AG09319 (cell line): ENCODE data around the gene USP6NL.
"Not testable (repeated sequence)": the region's sequence is repeated elsewhere in the genome, so short reads cannot be mapped to it uniquely, and the experiment has no call there.

Experiments used
- DNase-seq: peaks from one replicate; pipeline ENCODE4 v3.0.0-alpha.2; 2010; ENCODE audit warnings: low read depth; ENCODE audit errors: extremely low read depth
- CTCF ChIP-seq: IDR thresholded peaks from 2 replicates; pipeline ENCODE4 v1.5.1; 2011; ENCODE audit warnings: low read depth, mild to moderate bottlenecking, inconsistent platforms, low read length, moderate library complexity

Gene USP6NL

GRCh38 chr10:11631291-11631690, 19.8 kb upstream of the USP6NL start:
- DNase-seq: no peak
- no peak for TF ChIP-seq CTCF

GRCh38 chr10:11629731-11630130, 18.3 kb upstream of the USP6NL start:
- no peak for TF ChIP-seq CTCF
- no peak for DNase-seq

- DNase-seq: not testable (repeated sequence)
Observed at GRCh38 chr10:11627941-11628340, 16.5 kb upstream of the USP6NL start.

GRCh38 chr10:11626071-11626470, 14.6 kb upstream of the USP6NL start:
- no peak for TF ChIP-seq CTCF
- no peak for DNase-seq

- no peak for TF ChIP-seq CTCF
- no peak for DNase-seq
Observed at GRCh38 chr10:11625019-11625735, 13.7 kb upstream of the USP6NL start.

GRCh38 chr10:11617233-11617632, 5.8 kb upstream of the USP6NL start:
- TF ChIP-seq CTCF: no peak
- DNase-seq: no peak

GRCh38 chr10:11616021-11616420, 4.6 kb upstream of the USP6NL start:
- TF ChIP-seq CTCF: no peak
- DNase-seq: no peak

GRCh38 chr10:11615396-11615795, 3.9 kb upstream of the USP6NL start:
- DNase-seq: no peak
- TF ChIP-seq CTCF: no peak
